H1 (cell line): ENCODE data around the gene KLRD1. TPM values are rescaled to one million over a fixed set of nuclear protein-coding genes. Genes with fewer than 3 reads are reported as not detected.

Experiments used
- CTCF ChIP-seq, 3 experiments: IDR thresholded peaks; 1 replicate in 2 of 3; 2 replicates in 1 of 3; pipeline versions ENCODE4 v1.5.1 to v1.6.1; 2011; ENCODE audit warnings: low read length in 3 of 3, mild to moderate bottlenecking in 3 of 3, inconsistent platforms in 2 of 3, low read depth in 1 of 3, moderate library complexity in 1 of 3; ENCODE audit not compliant: insufficient read depth in 1 of 3; ENCODE audit errors: control extremely low read depth in 1 of 3
- RBBP5 ChIP-seq: IDR thresholded peaks from 2 replicates; pipeline ENCODE4 v1.7.1; 2012; ENCODE audit warnings: low read depth, mild to moderate bottlenecking, inconsistent platforms, low read length, moderate library complexity, borderline replicate concordance
- polyA plus RNA-seq, 7 experiments: library from polyadenylated mRNA; depleted of rRNA in 3 of 7; stranded (reverse) in 5 of 7; unstranded in 2 of 7; fragments of >200 nt in 5 of 7; fragments of 200-250 nt in 2 of 7; gene quantifications; 1 replicate in 5 of 7; 2 replicates in 1 of 7; 4 replicates in 1 of 7; pipeline versions ENCODE4 v1.2.1 to v1.2.3, GENCODE V29; 2011 to 2013; ENCODE audit warnings: missing spikeins in 2 of 7, mixed read lengths in 2 of 7
- total RNA-seq: library from RNA; stranded (reverse); fragmentation: NEBNext Ultra II Directional; extraction: Animal tissue kit (Norgen Biotek cat#: 25700); gene quantifications from 2 replicates; pipeline ENCODE4 v1.2.1, GENCODE V29; 2021
- TF ChIP-seq, protein P1 (sequence below): IDR thresholded peaks from 2 replicates; pipeline ENCODE4 v1.6.1; 2011; ENCODE audit warnings: low read length, improper control_type of control experiment

Gene KLRD1
- total and polyA plus RNA-seq, 2 of the 8 experiments (the other 6 are each of a cell fraction or from before 2014, with no cell fraction given), result under 0.01 to 0.06 TPM

- TF ChIP-seq, protein P1, sequence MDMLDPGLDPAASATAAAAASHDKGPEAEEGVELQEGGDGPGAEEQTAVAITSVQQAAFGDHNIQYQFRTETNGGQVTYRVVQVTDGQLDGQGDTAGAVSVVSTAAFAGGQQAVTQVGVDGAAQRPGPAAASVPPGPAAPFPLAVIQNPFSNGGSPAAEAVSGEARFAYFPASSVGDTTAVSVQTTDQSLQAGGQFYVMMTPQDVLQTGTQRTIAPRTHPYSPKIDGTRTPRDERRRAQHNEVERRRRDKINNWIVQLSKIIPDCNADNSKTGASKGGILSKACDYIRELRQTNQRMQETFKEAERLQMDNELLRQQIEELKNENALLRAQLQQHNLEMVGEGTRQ, result no peak
- TF ChIP-seq CTCF (IDR thresholded peaks at IDR 0.05; ENCODE audit: control extremely low read depth in 1 of 3, insufficient read depth in 1 of 3, low read depth in 1 of 3, low read length in 3 of 3) (no peak), RBBP5 (no peak)
Observed at GRCh38 chr12:10301103-10301502, 6.6 kb upstream of the KLRD1 start (continued).
